ENCODE measurements around the gene TRMT2A.
A peak's percentile ranks its signal among the peaks of the same experiment; 100 is the strongest.

The TRMT2A gene

GRCh38 chr22:20114506-20115475 lies 2.2 kb downstream of the TRMT2A start:
- Histone ChIP-seq H3K4ac (ENCODE audit: low read length) (no peak overlapping the region), H2BK5ac (ENCODE audit: low read length) (peak overlapping the region; percentile 75), H3K18ac (ENCODE audit: low read length) (no peak overlapping the region), H3K4me2 (ENCODE audit: insufficient read depth, low read length, poor library complexity, severe bottlenecking) (no peak overlapping the region), H2AK5ac (ENCODE audit: low read depth, low read length) (no peak overlapping the region), H3K4me1 (ENCODE audit: control insufficient read depth in 2 of 2, insufficient read depth in 1 of 2, low read depth in 1 of 2, low read length in 2 of 2) (peaks cover 8 to 10% of the 10 kb centered on the region in 2 donors), H2BK120ac (ENCODE audit: low read depth, low read length) (no peak overlapping the region), H4K8ac (ENCODE audit: low read depth, low read length) (no peak overlapping the region), H4K91ac (ENCODE audit: low read depth, low read length, poor library complexity) (no peak overlapping the region), H3K9me3 (replicated peaks in 1 of 2; ENCODE audit: control insufficient read depth in 2 of 2, insufficient read depth in 1 of 2, low read depth in 1 of 2, low read length in 2 of 2) (no peaks in the 10 kb centered on the region), H2BK15ac (ENCODE audit: low read length) (no peak overlapping the region), H3K9ac (ENCODE audit: low read depth, low read length, poor library complexity) (no peak overlapping the region), H2AFZ (ENCODE audit: low read length) (no peak overlapping the region), H3K79me1 (ENCODE audit: low read depth, low read length) (peaks cover 31% of the 10 kb centered on the region), H3K14ac (ENCODE audit: low read length) (no peak overlapping the region), H3K27me3 (ENCODE audit: control insufficient read depth in 3 of 3, insufficient read depth in 3 of 3, low read depth in 1 of 3, low read length in 3 of 3) (no peaks in the 10 kb centered on the region), H3K27ac (replicated peaks; ENCODE audit: low read length) (no peak overlapping the region), H2BK12ac (ENCODE audit: low read length) (peak overlapping the region; percentile 46), H3K36me3 (replicated peaks in 1 of 2; ENCODE audit: control insufficient read depth in 2 of 2, insufficient read depth in 2 of 2, low read length in 2 of 2) (peaks cover 59 to 78% of the 10 kb centered on the region in 2 donors), H3K4me3 (ENCODE audit: low read length in 2 of 2) (peak overlapping the region in 1 of 2 donors; percentile 91), H3K23ac (ENCODE audit: low read depth, low read length, poor library complexity) (peak overlapping the region; percentile 83)
- no CpG with 5 or more reads among the region's 36 CpGs for WGBS, 2 donors (ENCODE audit: extremely low coverage in 2 of 2, insufficient read length in 2 of 2, insufficient replicate concordance in 1 of 2)
- DNase-seq (ENCODE audit: low spot score): no peak

DNA sequence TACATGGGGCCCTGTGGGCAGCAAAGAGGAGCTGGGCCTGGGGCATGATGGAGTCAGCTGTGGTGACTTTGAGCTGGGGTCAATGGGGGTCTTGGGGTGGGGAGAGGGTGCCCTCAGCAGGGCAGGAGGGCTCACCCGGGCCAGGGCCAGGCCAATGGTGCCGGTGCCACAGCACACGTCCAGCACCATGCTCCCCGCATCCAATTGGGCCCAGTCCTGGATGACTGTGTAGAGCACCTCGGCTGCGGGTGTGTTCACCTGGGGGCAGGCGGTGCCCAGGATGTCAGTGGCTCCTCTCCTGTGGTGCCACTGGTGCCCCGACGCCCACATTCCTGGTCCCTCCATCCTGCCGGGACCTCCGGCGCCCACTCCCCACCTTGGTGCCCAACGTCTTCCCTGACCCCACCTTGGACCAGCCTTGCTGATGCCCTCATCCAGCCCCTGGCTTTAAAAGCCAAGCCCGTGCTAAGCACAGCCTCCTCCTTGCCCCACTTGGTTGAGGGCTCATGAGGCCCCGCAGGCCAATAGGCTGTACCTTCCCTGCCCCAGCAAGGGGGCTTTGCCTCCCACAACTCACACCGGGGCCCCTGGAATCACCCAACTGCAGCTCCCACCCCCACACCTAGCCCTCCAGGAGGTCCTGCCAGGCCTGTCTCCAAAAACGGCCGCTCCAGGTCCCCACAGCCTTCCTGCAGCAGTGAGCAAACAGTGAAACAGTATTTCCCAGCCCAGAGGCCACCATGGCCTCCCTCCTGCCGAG lies 3.3 kb downstream of the TRMT2A start:
- H3K79me1 ChIP-seq (ENCODE audit: low read depth, low read length): peaks cover 29% of the 10 kb centered on the region
- H3K14ac ChIP-seq (ENCODE audit: low read length): no peak overlapping the region
- H3K36me3 ChIP-seq (replicated peaks in 1 of 2; ENCODE audit: control insufficient read depth in 2 of 2, insufficient read depth in 2 of 2, low read length in 2 of 2): peaks cover 66 to 78% of the 10 kb centered on the region in 2 donors
- no peak overlapping the region for H2BK5ac ChIP-seq (ENCODE audit: low read length)
- H3K18ac ChIP-seq (ENCODE audit: low read length): peak overlapping the region; percentile 28
- H3K4me2 ChIP-seq (ENCODE audit: insufficient read depth, low read length, poor library complexity, severe bottlenecking): no peak overlapping the region
- H4K91ac ChIP-seq (ENCODE audit: low read depth, low read length, poor library complexity): no peak overlapping the region
- H3K9me3 ChIP-seq (replicated peaks in 1 of 2; ENCODE audit: control insufficient read depth in 2 of 2, insufficient read depth in 1 of 2, low read depth in 1 of 2, low read length in 2 of 2): no peaks in the 10 kb centered on the region
- DNase-seq (ENCODE audit: low spot score): no peak
- no peak overlapping the region for H2BK12ac ChIP-seq (ENCODE audit: low read length)
- no peaks in the 10 kb centered on the region for H3K27me3 ChIP-seq (ENCODE audit: control insufficient read depth in 3 of 3, insufficient read depth in 3 of 3, low read depth in 1 of 3, low read length in 3 of 3)
- no peak overlapping the region for H2BK120ac ChIP-seq (ENCODE audit: low read depth, low read length)
- H3K9ac ChIP-seq (ENCODE audit: low read depth, low read length, poor library complexity): peak overlapping the region; percentile 44
- H3K27ac ChIP-seq (replicated peaks; ENCODE audit: low read length): no peak overlapping the region
- H3K4me3 ChIP-seq (ENCODE audit: low read length in 2 of 2): no peak overlapping the region
- no peak overlapping the region for H2BK15ac ChIP-seq (ENCODE audit: low read length)
- no CpG with 5 or more reads among the region's 19 CpGs for WGBS, 2 donors (ENCODE audit: extremely low coverage in 2 of 2, insufficient read length in 2 of 2, insufficient replicate concordance in 1 of 2)
- peak overlapping the region; percentile 83 for H3K23ac ChIP-seq (ENCODE audit: low read depth, low read length, poor library complexity)
- H2AFZ ChIP-seq (ENCODE audit: low read length): no peak overlapping the region
- peaks cover 4 to 7% of the 10 kb centered on the region in 2 donors for H3K4me1 ChIP-seq (ENCODE audit: control insufficient read depth in 2 of 2, insufficient read depth in 1 of 2, low read depth in 1 of 2, low read length in 2 of 2)
- H3K4ac ChIP-seq (ENCODE audit: low read length): no peak overlapping the region
- H2AK5ac ChIP-seq (ENCODE audit: low read depth, low read length): no peak overlapping the region
- H4K8ac ChIP-seq (ENCODE audit: low read depth, low read length): peak overlapping the region; percentile 17

GRCh38 chr22:20112623-20113511 lies 4.2 kb downstream of the TRMT2A start:
- Histone ChIP-seq H3K27me3 (ENCODE audit: control insufficient read depth in 3 of 3, insufficient read depth in 3 of 3, low read depth in 1 of 3, low read length in 3 of 3) (no peaks in the 10 kb centered on the region), H4K8ac (ENCODE audit: low read depth, low read length) (no peak overlapping the region), H2BK5ac (ENCODE audit: low read length) (no peak overlapping the region), H3K23ac (ENCODE audit: low read depth, low read length, poor library complexity) (peak overlapping the region; percentile 83), H3K79me1 (ENCODE audit: low read depth, low read length) (peaks cover 35% of the 10 kb centered on the region), H4K91ac (ENCODE audit: low read depth, low read length, poor library complexity) (no peak overlapping the region), H3K14ac (ENCODE audit: low read length) (peak overlapping the region; percentile 25), H2AFZ (ENCODE audit: low read length) (no peak overlapping the region), H3K4me2 (ENCODE audit: insufficient read depth, low read length, poor library complexity, severe bottlenecking) (no peak overlapping the region), H3K9ac (ENCODE audit: low read depth, low read length, poor library complexity) (no peak overlapping the region), H3K9me3 (replicated peaks in 1 of 2; ENCODE audit: control insufficient read depth in 2 of 2, insufficient read depth in 1 of 2, low read depth in 1 of 2, low read length in 2 of 2) (no peaks in the 10 kb centered on the region), H3K4ac (ENCODE audit: low read length) (no peak overlapping the region), H2BK120ac (ENCODE audit: low read depth, low read length) (no peak overlapping the region), H3K4me3 (ENCODE audit: low read length in 2 of 2) (no peak overlapping the region), H3K4me1 (ENCODE audit: control insufficient read depth in 2 of 2, insufficient read depth in 1 of 2, low read depth in 1 of 2, low read length in 2 of 2) (peaks cover 3 to 4% of the 10 kb centered on the region in 2 donors), H2AK5ac (ENCODE audit: low read depth, low read length) (peak overlapping the region; percentile 13), H3K36me3 (replicated peaks in 1 of 2; ENCODE audit: control insufficient read depth in 2 of 2, insufficient read depth in 2 of 2, low read length in 2 of 2) (peaks cover 72 to 83% of the 10 kb centered on the region in 2 donors), H2BK15ac (ENCODE audit: low read length) (no peak overlapping the region), H3K18ac (ENCODE audit: low read length) (no peak overlapping the region), H2BK12ac (ENCODE audit: low read length) (no peak overlapping the region), H3K27ac (replicated peaks; ENCODE audit: low read length) (peak overlapping the region; percentile 24)
- DNase-seq (ENCODE audit: low spot score): no peak
- WGBS, 2 donors (ENCODE audit: extremely low coverage in 2 of 2, insufficient read length in 2 of 2, insufficient replicate concordance in 1 of 2): no CpG with 5 or more reads among the region's 26 CpGs
